Lower leg skin (tissue), 4 donors: ENCODE results near the gene SLC19A2. TPM values are rescaled to one million over a fixed set of nuclear protein-coding genes. Genes with fewer than 3 reads are reported as not detected.

Experiments
- DNase-seq, 2 donors: peaks; one replicate each; pipeline ENCODE4 v3.0.0-alpha.2; 2019; ENCODE audit warnings: low spot score in 2 of 2
- H3K4me3 ChIP-seq: fragments of 200-600 bp; sonication (generic); 2 replicates; pipeline ENCODE4 v1.5.1; 2017; ENCODE audit warnings: mild to moderate bottlenecking, low read depth; ENCODE audit not compliant: poor library complexity, severe bottlenecking
- POLR2A ChIP-seq, 2 donors: fragments of 450-650 bp; IDR thresholded peaks; one replicate each; pipeline ENCODE4 v1.6.1; 2016 to 2017; ENCODE audit warnings: antibody characterized with exemption in 2 of 2, mild to moderate bottlenecking in 1 of 2, moderate library complexity in 1 of 2
- WGBS, 2 donors: methylation state at CpG; one replicate each; pipeline ENCODE4 v1.1.5; 2018; 5-methylcytosine and 5-hydroxymethylcytosine counted together
- intact Hi-C: fragments of 100-400 bp; cut with DNase I; formaldehyde crosslinking; loops from one replicate; pipeline ENCODE4 v1.15.0; 2023; ENCODE audit warnings: low total_unique reads
- total RNA-seq, 4 donors: library from RNA; depleted of rRNA; stranded (reverse); fragments of >200 nt; gene quantifications; one replicate each; pipeline ENCODE4 v1.1.0, GENCODE V29; 2016
- TF ChIP-seq, protein P1 (sequence below), 3 donors: fragments of 450-650 bp; IDR thresholded peaks; one replicate each; pipeline ENCODE4 v1.5.1; 2016; ENCODE audit warnings: antibody characterized with exemption in 3 of 3, mild to moderate bottlenecking in 3 of 3, moderate library complexity in 2 of 3

SLC19A2 gene
- total RNA-seq, 4 donors from 2014 or later, result 25.2 to 37.4 (median 35.1) TPM

DNA sequence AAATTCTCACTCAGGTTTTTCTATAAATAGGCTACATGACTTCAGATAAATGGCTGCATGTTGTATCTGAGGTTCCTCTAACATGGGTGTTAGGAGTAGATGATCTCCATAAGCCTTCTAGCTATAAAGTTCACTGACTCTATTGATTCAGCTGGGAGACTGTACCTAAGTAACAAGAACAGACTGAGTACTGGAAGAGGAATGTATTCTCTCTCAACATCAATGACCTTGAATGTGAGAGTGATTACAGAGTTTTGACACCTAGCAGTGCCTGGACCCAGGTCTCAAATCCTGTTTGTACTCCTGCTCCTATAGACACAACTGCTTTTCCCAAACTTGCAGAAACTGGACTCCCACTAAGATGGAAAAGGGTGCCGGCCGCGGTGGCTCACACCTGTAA lies 8.6 kb upstream of the SLC19A2 start:
- intact Hi-C loops, result no loop called here

DNA sequence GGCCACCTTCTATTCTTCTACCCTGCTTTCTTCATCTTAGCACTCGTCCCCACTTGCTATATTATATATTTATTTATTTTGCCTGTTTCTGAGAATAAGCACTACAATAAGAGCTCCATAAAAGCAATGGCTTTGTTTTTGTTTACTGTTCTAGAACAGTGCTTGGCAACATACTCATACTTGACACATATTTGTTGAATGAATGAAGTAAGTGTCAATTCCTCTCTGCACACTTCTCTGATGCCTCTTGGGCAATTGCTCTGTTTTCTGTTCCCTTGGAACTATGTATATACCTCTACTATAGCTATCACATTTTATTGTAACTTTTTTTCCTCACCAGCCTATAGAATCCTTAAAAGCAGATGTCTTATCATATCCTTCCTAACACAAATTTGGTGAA lies 7.5 kb upstream of the SLC19A2 start:
- TF ChIP-seq POLR2A (IDR thresholded peaks at IDR 0.05), result no peak
- H3K4me3 ChIP-seq, result no peak overlapping the region
- intact Hi-C loops, result no loop called here
- no peak for DNase-seq
- 75 to 84% methylated on average over 1 of the region's 1 CpG for WGBS, 2 donors

More for the DNA sequence above, 8.6 kb upstream of the SLC19A2 start:
- 100% methylated on average over 3 of the region's 3 CpGs for WGBS, 2 donors
- H3K4me3 ChIP-seq, result no peak overlapping the region
- DNase-seq, result no peak
- TF ChIP-seq POLR2A (IDR thresholded peaks at IDR 0.05), result no peak
- TF ChIP-seq, protein P1, sequence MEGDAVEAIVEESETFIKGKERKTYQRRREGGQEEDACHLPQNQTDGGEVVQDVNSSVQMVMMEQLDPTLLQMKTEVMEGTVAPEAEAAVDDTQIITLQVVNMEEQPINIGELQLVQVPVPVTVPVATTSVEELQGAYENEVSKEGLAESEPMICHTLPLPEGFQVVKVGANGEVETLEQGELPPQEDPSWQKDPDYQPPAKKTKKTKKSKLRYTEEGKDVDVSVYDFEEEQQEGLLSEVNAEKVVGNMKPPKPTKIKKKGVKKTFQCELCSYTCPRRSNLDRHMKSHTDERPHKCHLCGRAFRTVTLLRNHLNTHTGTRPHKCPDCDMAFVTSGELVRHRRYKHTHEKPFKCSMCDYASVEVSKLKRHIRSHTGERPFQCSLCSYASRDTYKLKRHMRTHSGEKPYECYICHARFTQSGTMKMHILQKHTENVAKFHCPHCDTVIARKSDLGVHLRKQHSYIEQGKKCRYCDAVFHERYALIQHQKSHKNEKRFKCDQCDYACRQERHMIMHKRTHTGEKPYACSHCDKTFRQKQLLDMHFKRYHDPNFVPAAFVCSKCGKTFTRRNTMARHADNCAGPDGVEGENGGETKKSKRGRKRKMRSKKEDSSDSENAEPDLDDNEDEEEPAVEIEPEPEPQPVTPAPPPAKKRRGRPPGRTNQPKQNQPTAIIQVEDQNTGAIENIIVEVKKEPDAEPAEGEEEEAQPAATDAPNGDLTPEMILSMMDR (IDR thresholded peaks at IDR 0.05), result no peak

DNA sequence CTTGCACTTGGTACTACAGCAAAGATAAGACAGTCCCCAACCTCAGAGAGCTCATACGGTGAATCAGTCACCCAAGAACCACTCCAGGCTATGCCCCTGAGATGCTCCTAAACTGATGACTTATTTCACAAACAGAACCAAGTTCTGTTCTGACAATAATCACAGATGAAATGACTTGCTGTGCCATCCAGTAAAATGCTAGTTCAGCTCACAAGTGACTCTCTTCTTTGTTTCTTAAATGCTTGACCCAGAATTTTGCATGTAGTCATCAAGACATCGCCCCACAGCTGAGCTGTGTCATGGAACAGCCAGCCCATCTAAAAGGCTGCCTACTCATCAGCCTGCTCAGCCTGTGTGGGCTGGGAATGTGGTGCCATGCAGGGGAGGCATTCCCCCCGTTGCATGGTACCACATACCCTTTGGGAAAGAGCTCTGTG lies 6.1 kb upstream of the SLC19A2 start:
- 74 to 79% methylated on average over 3 of the region's 3 CpGs for WGBS, 2 donors
- no peak overlapping the region for H3K4me3 ChIP-seq
- intact Hi-C loops, result no loop called here

DNA sequence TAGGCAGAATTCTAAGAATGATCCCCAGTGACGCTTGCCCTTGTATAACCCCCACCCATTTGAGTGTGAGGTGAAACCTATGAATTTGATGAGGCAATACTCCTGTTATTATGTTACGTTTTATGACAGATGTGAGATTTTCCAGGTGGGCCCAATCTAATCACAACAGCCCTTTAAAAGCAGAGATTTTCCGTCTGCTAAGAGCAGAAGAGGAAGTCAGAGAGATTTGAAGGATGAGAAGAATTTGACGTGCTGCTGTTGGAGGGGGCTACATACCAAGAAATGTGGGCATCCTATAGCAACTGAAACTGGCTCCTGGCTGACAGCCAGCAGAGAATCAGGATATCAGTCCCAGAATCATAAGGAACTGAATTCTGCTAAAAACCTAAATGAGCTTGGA lies 2.4 kb upstream of the SLC19A2 start:
- no peak for DNase-seq
- no peak overlapping the region for H3K4me3 ChIP-seq
- 90 to 91% methylated on average over 4 of the region's 4 CpGs for WGBS, 2 donors
- intact Hi-C loops, result no loop called here
- no peak for TF ChIP-seq POLR2A (IDR thresholded peaks at IDR 0.05)
- TF ChIP-seq, protein P1 (IDR thresholded peaks at IDR 0.05), result no peak

More for the DNA sequence above, 6.1 kb upstream of the SLC19A2 start:
- no peak for TF ChIP-seq POLR2A (IDR thresholded peaks at IDR 0.05)
- TF ChIP-seq, protein P1 (IDR thresholded peaks at IDR 0.05), result no peak
- DNase-seq, result no peak

DNA sequence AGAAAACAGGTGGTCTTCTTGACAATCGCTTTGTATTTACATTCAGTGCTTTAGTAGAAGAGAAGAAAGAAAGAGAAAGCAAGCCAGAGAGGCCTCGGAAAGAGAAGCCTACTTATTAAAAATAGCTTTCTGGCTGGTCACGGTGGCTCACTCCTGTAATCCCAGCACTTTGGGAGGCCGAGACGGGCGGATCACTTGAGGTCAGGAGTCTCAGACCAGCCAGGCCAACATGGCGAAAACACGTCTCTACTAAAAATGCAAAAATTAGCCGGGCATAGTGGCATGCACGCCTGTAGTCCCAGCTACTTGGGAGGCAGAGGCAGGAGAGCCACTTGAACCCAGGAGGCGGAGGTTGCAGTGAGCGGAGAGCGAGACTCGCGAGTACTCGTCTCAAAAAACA lies 1.8 kb upstream of the SLC19A2 start:
- TF ChIP-seq, protein P1 (IDR thresholded peaks at IDR 0.05), result no peak
- no peak for TF ChIP-seq POLR2A (IDR thresholded peaks at IDR 0.05)
- intact Hi-C loops, result no loop called here
- no peak for DNase-seq
- WGBS, 2 donors, result 92 to 95% methylated on average over 16 of the region's 16 CpGs
- H3K4me3 ChIP-seq, result no peak overlapping the region

DNA sequence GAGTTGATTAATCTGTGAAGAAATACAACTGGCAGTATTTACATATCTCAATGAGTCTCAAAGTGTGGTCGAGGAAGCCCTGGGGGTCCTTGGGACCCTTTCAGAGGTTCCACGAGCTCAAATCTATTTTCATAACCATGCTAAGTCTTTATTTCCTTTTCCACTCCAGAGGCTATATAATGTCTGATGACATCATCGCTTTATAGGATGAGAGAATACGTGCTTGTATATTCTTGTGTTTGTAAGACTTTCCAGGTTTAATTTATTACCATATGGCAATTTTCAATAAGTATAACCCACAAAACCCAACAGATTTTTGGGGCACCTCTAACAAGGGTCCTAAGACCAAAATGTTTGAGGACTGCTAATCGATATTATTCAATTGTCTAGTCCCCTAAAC lies 1.4 kb upstream of the SLC19A2 start:
- 79 to 83% methylated on average over 5 of the region's 5 CpGs for WGBS, 2 donors
- no peak overlapping the region for H3K4me3 ChIP-seq
- no peak for DNase-seq
- intact Hi-C loops, result no loop called here
- TF ChIP-seq, protein P1 (IDR thresholded peaks at IDR 0.05), result no peak
- no peak for TF ChIP-seq POLR2A (IDR thresholded peaks at IDR 0.05)
